Stimulated activated CD4-positive, alpha-beta T cell treated with anti-CD3 and anti-CD28 coated beads, TNF-alpha, amount 100 ng/mL, for 24 hours (primary cell): ENCODE data around the gene MRPS18B.

ENCODE experiments used
- DNase-seq, 3 experiments: peaks; one replicate each; pipeline ENCODE4 v3.0.0-alpha.2; 2020; ENCODE audit warnings: low read depth in 3 of 3

Gene MRPS18B

DNA sequence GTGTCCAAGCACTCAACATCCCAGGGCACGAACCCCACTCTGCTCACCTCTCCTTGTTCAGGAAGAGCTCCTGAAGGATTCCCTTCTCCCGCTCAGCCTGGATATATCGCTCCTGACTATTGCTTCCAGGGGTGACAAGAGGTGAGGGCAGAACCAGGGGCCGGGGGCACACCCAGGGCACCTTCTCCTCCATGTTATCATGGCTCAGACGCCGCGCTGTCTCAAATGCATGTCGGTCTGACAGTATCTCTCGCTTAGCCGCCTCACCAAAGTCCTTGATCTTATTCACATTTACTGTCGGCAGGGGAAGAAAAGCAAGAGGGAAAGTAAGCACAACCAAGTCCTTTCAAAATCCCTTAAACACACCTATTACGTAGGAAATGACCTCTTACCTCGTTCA is 13.7 kb upstream of the MRPS18B start:
- no peak for DNase-seq

- no peak for DNase-seq
These were observed 7.6 kb upstream of the MRPS18B start for GRCh38 chr6:30610065-30610464.

- no peak for DNase-seq
These were observed 6.3 kb upstream of the MRPS18B start for GRCh38 chr6:30611150-30611855.

- no peak for DNase-seq
These were observed 5.8 kb upstream of the MRPS18B start for GRCh38 chr6:30611856-30612194.

DNA sequence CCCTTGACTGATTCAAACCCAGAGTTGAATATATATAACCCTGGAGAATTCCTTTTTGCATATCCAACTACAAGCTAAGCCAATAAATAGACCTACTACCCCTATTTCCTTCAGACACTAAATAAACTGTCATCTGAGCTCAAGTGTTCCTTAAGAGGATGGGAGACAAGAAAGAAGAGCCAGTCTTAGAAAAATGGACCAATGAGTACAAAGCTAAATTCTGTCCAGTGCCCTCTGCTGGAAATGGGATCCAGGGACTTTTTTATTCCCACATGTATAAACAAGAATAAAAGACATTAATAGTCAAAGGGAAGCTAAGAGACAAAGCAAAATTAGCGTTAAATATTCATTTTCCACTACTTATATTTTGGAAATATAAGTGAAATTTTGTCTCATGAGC is 5.4 kb upstream of the MRPS18B start:
- DNase-seq = no peak

- DNase-seq = no peak
These were observed 4.9 kb upstream of the MRPS18B start for GRCh38 chr6:30612687-30613248.

- DNase-seq = no peak
These were observed 4.2 kb upstream of the MRPS18B start for GRCh38 chr6:30613251-30614043.

DNA sequence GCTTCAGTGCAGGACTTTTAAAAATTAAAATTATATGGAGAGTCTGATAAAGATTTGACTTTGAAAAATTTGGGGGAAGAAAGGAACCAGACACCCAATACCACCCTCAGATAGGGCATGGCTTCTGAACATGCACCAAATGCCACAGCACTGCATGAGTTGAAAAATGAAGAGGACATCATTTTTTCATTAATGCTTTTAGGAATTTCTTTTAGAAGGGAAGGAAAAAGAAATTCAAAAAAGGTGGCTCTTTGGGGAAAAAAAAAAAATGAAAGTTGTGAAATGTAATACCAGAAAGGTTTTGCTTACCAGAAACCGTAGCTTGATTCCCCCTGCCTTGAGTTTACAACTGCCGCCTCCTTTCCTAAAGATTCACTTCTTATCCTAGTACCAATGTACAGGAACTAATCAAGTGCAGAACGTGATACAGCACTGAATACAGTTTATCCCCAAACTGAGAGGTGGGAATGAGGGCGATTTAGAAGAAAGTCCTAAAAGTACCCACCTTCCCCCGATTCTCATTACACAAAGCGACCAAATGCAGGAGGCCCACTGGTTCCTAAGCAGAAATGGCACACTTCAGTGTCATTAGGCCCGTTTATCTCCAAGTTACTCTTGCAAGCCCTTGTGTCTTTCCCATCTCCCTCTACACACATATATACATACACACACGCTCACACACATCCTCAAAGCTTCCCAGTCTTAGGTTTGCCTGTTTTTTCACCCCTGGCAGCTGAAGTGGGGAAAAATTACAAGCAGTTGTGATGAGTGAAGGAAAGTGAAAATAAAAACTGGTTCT is 3.4 kb upstream of the MRPS18B start:
- no peak for DNase-seq

DNA sequence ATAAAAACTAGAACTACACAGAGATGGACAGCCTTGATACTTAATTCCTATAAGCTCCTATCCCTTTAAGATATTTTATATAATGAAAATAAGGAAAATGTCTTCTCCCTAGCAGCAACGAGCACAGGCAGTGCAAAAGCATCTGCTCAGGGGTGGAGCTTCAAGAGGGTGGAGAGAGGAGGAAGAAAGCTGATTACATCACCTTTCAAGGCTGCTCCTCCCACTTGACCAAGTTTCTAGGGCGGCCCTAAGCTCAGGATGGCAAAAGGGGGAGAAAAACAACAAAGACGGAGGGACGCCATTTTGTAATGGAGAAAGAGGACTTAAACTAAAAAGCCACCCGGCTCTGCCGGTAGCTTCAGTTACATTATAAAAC is 2.8 kb upstream of the MRPS18B start:
- peak; percentile 65 to 77 (median 68) for DNase-seq

- no peak for DNase-seq
These were observed 2.3 kb upstream of the MRPS18B start for GRCh38 chr6:30615219-30615957.

- DNase-seq = no peak
These were observed 1.5 kb upstream of the MRPS18B start for GRCh38 chr6:30615958-30616810.

DNA sequence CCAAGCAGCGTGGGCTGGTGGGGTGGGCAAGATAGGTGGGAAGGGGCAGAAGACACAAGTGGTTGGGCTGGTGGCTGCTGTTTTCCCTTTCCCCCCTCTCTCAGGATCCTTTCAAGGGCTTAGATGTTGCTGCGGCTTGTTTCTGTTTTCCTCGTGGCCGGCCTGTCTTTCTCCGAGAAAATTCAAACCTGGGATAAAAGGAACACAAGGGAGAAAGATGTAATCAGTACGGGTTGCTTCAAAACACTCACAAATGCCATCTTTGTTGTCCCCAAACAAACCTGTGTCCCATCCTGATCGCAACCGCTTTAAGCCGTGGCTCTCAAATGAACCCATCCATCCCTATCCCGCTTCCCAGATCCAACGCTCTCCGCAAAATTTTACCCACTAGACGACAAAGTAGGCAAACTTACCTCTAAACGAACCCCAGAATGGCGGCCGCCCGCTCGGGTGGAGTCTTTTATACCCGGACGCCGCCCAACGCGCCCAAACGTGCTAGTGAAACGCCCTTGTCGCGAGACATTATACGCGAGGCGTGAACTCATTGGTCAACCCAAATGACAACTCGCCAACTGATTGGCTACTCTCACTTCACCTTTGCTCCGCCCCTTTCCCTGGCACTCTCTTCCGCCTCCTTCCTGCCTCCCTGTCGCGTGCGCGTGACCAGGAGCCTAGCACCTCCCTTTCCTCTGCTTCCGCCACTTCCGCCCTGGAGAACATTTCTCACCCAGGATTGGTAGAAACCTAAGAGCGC is 652 bp upstream of the MRPS18B start, which contains the start of gene PPP1R10:
Gene PPP1R10 (minus strand): TSS at position 433 of the 754 bp plus-strand sequence. CDS start 7,299 bp downstream, outside the sequence.
- DNase-seq = peak; percentile 95 to 99 (median 96)

DNA sequence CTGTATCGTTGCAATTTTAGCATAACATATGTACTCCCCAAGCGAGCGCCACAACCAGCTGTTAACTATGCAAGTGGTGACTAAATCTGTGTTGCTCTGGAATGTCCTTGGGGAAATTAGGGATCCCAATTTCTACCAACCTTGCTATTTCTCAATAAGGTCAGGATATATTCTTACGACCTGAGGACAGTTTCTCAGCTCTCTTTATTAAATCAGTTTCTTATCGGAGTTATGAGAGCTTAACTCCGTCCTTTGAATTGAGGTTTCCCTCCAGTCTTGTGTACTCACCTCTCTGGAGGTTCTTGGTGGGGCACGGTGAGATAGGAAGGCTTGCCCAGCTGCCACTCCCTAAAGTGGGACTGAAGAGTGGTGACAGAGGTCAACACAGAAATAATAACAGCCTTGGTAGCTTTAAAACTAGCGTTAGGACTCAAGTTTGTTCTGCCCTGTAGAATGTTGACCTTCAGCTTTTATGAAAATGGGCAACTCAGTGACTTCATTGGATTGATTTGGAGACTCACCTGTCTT is 694 bp downstream of the MRPS18B start:
- DNase-seq = no peak

GRCh38 chr6:30619561-30619960 is 1.9 kb downstream of the MRPS18B start:
- DNase-seq = no peak

DNA sequence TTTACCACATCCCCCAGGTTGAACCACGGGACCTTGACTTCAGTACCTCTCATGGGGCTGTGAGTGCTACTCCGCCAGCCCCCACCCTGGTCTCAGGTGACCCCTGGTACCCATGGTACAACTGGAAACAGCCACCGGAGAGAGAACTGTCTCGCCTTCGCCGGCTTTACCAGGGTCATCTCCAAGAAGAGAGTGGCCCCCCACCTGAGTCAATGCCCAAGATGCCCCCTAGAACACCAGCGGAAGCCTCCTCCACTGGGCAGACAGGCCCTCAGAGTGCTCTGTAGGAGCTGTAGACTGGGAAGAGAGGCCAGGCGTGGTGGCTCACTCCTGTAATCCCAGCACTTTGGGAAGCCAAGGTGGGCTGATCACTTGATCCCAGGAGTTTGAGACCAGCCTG is 7.9 kb downstream of the MRPS18B start:
- DNase-seq = no peak

GRCh38 chr6:30626484-30627366 is 9.1 kb downstream of the MRPS18B start, which contains the start of gene ATAT1:
TSS of gene ATAT1 (plus strand) at chr6:30626874.
- DNase-seq = peak; percentile 74 to 87 (median 76)

DNA sequence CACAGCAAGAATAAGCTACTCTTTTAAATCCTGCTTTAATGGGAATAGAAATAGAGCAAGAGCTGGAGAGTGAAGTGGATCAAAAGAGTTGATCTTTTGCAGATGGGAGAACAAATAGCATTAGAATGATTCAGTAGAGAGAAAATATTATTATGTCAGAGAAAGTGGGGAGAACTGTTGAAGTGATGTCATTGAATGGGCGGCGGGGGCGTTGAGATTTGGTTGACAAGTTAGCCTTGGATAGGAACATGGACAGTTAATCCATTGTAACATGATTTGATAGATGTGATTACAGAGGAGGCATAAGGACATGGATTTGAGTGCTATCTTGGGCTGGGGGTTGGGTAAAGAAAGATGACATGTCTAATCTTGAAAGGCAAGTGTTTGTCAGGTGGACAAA is 18.2 kb downstream of the MRPS18B start:
- DNase-seq = no peak

DNA sequence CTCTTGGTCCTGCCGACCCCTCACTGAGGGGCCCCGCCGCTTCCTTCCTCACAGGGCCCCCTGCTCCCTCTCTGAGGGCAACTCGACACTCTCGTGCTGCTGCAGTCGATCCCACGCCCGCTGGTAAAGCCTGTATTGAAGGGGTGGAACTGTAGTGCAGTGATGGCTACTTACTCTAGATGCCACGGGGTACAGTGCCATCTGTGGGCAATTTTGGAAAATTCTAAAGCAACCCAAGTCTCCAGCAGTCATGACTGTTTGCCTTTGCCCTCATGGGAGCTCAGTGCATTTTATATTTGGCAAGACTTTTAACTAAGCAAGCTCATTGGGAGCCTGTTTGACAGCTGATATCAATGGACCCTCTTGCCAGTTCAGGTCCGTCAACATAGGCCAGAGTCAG is 22.8 kb downstream of the MRPS18B start:
- no peak for DNase-seq
